Measurements from ENCODE around the gene CACNA1D.

CACNA1D gene

GRCh38 chr3:53478166-53478830 lies 16.1 kb upstream of the CACNA1D start:
- H3K4me3 ChIP-seq (ENCODE audit: control insufficient read depth, low read depth, low read length) = no peak overlapping the region
- no peak for DNase-seq (ENCODE audit: low read depth)
- no peak for TF ChIP-seq CTCF (conservative IDR thresholded peaks at IDR 0.05; ENCODE audit: control insufficient read depth, insufficient read depth, low read depth, low read length)

GRCh38 chr3:53478921-53479664 lies 15.3 kb upstream of the CACNA1D start:
- no peak for TF ChIP-seq CTCF (conservative IDR thresholded peaks at IDR 0.05; ENCODE audit: control insufficient read depth, insufficient read depth, low read depth, low read length)
- no peak for DNase-seq (ENCODE audit: low read depth)

GRCh38 chr3:53482227-53482626 lies 12.2 kb upstream of the CACNA1D start:
- no peak for DNase-seq (ENCODE audit: low read depth)
- no peak for TF ChIP-seq CTCF (conservative IDR thresholded peaks at IDR 0.05; ENCODE audit: control insufficient read depth, insufficient read depth, low read depth, low read length)
- no peak overlapping the region for H3K4me3 ChIP-seq (ENCODE audit: control insufficient read depth, low read depth, low read length)

More at GRCh38 chr3:53478921-53479664, 15.3 kb upstream of the CACNA1D start:
- no peak overlapping the region for H3K4me3 ChIP-seq (ENCODE audit: control insufficient read depth, low read depth, low read length)

GRCh38 chr3:53483821-53484220 lies 10.6 kb upstream of the CACNA1D start:
- no peak overlapping the region for H3K4me3 ChIP-seq (ENCODE audit: control insufficient read depth, low read depth, low read length)
- DNase-seq (ENCODE audit: low read depth) = no peak

GRCh38 chr3:53484984-53485383 lies 9.4 kb upstream of the CACNA1D start:
- no peak overlapping the region for H3K4me3 ChIP-seq (ENCODE audit: control insufficient read depth, low read depth, low read length)
- no peak for DNase-seq (ENCODE audit: low read depth)
- no peak for TF ChIP-seq CTCF (conservative IDR thresholded peaks at IDR 0.05; ENCODE audit: control insufficient read depth, insufficient read depth, low read depth, low read length)

More at GRCh38 chr3:53483821-53484220, 10.6 kb upstream of the CACNA1D start:
- no peak for TF ChIP-seq CTCF (conservative IDR thresholded peaks at IDR 0.05; ENCODE audit: control insufficient read depth, insufficient read depth, low read depth, low read length)

GRCh38 chr3:53485675-53486403 lies 8.6 kb upstream of the CACNA1D start:
- H3K4me3 ChIP-seq (ENCODE audit: control insufficient read depth, low read depth, low read length) = no peak overlapping the region
- DNase-seq (ENCODE audit: low read depth) = no peak
- TF ChIP-seq CTCF (conservative IDR thresholded peaks at IDR 0.05; ENCODE audit: control insufficient read depth, insufficient read depth, low read depth, low read length) = no peak
